ENCODE results near the gene CREG2. TPM values are rescaled to one million over a fixed set of nuclear protein-coding genes. Genes with fewer than 3 reads are reported as not detected.
A peak's percentile ranks its signal among the peaks of the same experiment; 100 is the strongest.
"Not testable (repeated sequence)": the region's sequence is repeated elsewhere in the genome, so short reads cannot be mapped to it uniquely, and the experiment has no call there.

Gene CREG2
- total RNA-seq, 4 donors from 2014 or later: under 0.01 to 0.16 TPM; not detected in 2

DNA sequence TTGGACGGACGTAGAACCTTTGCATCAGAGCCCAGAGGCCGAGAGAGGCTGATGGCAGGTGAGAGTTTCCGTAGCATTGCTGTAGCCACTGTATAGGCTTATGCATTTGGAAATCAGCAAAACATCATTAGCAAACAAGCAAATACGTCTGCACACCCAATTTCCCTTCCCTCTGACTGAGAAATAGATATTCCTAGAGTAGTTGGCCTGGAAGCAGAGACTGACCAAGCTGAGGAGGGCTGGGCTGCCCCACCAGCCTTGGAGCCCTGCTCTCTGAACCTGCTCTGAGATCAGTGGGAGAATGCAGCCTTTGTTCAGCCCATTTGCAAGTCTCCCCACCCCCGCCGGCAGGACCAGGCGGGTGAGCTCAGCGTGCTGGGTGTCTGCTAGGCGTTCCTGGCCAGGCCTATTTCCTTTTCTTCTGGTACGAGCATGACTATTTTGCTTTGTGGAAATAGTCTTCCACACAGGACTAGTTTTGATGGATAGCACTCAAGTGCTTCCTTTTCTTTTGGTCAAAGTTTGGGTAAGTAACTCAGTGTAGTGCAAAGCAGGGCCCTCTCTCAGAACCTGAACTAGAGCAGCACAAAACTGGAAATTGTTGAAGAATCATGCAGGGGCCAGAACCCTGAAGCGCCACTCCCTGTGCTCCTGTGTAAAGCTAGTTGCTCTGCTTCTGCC, 56.9 kb downstream of the CREG2 start:
- Histone ChIP-seq H3K9me3 (no peaks in the 10 kb centered on the region), H3K27me3 (no peaks in the 10 kb centered on the region), H3K27ac (peak overlapping the region; percentile 32 to 75 (median 68)), H3K36me3 (no peaks in the 10 kb centered on the region), H3K4me3 (no peak overlapping the region), H3K4me1 (peaks cover 4 to 38% (median 32%) of the 10 kb centered on the region in 4 donors)
- 47 to 77% methylated on average over 5 to 12 of the region's 12 CpGs for WGBS, 2 donors (ENCODE audit: low coverage in 1 of 2)
- in situ Hi-C loops (cut with MboI; ENCODE audit: low pct_ligation_motif_present in 1 of 4, low pct_unique_long_range_greater_than_20kb in 1 of 4, low sequenced_read_pairs in 3 of 4) (no loop called here), intact Hi-C loops (cut with DNase I; ENCODE audit: low total_unique reads) (no loop called here)
- DNase-seq: peak; percentile 68
- TF ChIP-seq POLR2AphosphoS5 (IDR thresholded peaks at IDR 0.05) (no peak), EP300 (IDR thresholded peaks at IDR 0.05; ENCODE audit: low read depth) (no peak)
- TF ChIP-seq, protein P1, sequence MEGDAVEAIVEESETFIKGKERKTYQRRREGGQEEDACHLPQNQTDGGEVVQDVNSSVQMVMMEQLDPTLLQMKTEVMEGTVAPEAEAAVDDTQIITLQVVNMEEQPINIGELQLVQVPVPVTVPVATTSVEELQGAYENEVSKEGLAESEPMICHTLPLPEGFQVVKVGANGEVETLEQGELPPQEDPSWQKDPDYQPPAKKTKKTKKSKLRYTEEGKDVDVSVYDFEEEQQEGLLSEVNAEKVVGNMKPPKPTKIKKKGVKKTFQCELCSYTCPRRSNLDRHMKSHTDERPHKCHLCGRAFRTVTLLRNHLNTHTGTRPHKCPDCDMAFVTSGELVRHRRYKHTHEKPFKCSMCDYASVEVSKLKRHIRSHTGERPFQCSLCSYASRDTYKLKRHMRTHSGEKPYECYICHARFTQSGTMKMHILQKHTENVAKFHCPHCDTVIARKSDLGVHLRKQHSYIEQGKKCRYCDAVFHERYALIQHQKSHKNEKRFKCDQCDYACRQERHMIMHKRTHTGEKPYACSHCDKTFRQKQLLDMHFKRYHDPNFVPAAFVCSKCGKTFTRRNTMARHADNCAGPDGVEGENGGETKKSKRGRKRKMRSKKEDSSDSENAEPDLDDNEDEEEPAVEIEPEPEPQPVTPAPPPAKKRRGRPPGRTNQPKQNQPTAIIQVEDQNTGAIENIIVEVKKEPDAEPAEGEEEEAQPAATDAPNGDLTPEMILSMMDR (IDR thresholded peaks at IDR 0.05): no peak

DNA sequence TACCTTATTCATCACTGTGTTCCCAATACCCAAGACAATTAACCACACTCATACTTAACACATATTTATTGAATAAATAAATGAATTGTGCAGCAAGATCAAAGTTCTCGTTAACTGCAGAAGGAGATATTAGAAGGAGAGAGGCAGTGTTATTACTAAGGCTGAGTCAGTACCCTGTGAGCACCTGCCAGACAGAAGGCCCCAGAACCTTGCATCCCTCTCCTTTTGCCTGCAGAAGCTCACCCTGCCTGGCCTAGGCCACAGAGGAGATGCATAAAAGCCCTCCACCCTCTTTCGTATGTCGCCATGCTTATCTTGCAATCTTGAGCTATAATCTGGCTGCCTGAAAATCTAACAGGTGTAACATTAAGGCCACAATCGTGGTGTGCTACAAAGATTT, 58.3 kb downstream of the CREG2 start:
- in situ Hi-C loops (cut with MboI; ENCODE audit: low pct_ligation_motif_present in 1 of 4, low pct_unique_long_range_greater_than_20kb in 1 of 4, low sequenced_read_pairs in 3 of 4): no loop called here
- DNase-seq: no peak
- WGBS, 2 donors (ENCODE audit: low coverage in 1 of 2): 61 to 67% methylated on average over 4 of the region's 4 CpGs

DNA sequence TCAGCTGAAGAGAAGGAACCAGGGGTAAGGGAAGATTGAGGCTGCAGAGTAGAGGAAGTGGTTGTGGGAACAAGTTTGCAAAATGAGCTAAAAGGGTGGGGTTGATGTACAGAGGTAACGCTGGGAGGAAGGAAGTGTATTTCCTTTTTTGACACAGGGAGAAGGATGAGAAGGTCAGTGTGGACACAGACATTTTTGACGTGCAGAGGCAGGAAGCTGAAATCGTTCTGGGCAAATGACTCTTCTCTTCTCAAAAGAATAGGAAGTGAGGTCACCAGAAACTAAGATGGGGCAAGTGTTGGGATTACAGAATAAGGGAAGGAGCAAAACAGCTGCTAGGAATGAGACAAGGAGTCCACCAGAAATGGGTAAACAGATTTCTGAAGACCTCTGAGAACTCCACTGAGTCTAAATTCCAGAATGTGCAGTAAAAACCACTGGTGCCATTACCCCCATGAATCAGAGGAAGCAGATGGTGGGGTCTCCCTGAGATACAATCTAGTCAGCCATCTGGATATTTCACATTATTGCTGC, 58.8 kb downstream of the CREG2 start:
- DNase-seq: peak; percentile 25
- H3K27ac ChIP-seq: peak overlapping the region; percentile 70 to 77 (median 76)
- H3K36me3 ChIP-seq: no peaks in the 10 kb centered on the region
- no peak overlapping the region for H3K4me3 ChIP-seq
- TF ChIP-seq POLR2AphosphoS5 (IDR thresholded peaks at IDR 0.05): peak in 2 of 3 donors; percentile 7 to 39
- no peak for TF ChIP-seq POLR2A (IDR thresholded peaks at IDR 0.05)
- intact Hi-C loops (cut with DNase I; ENCODE audit: low total_unique reads): no loop called here
- WGBS, 2 donors (ENCODE audit: low coverage in 1 of 2): 0 to 20% methylated on average over 2 to 3 of the region's 3 CpGs
- in situ Hi-C loops (cut with MboI; ENCODE audit: low pct_ligation_motif_present in 1 of 4, low pct_unique_long_range_greater_than_20kb in 1 of 4, low sequenced_read_pairs in 3 of 4): no loop called here
- H3K27me3 ChIP-seq: no peaks in the 10 kb centered on the region
- peaks cover 4 to 42% (median 33%) of the 10 kb centered on the region in 4 donors for H3K4me1 ChIP-seq
- no peaks in the 10 kb centered on the region for H3K9me3 ChIP-seq

More for the DNA sequence above, 58.3 kb downstream of the CREG2 start:
- Histone ChIP-seq H3K27ac (peak overlapping the region; percentile 70 to 77 (median 76)), H3K4me3 (no peak overlapping the region), H3K9me3 (no peaks in the 10 kb centered on the region), H3K36me3 (no peaks in the 10 kb centered on the region), H3K27me3 (no peaks in the 10 kb centered on the region), H3K4me1 (peaks cover 4 to 39% (median 33%) of the 10 kb centered on the region in 4 donors)
- TF ChIP-seq POLR2AphosphoS5 (IDR thresholded peaks at IDR 0.05) (no peak), EP300 (IDR thresholded peaks at IDR 0.05; ENCODE audit: low read depth) (no peak), POLR2A (IDR thresholded peaks at IDR 0.05) (no peak)
- TF ChIP-seq, protein P1 (IDR thresholded peaks at IDR 0.05): no peak
- intact Hi-C loops (cut with DNase I; ENCODE audit: low total_unique reads): no loop called here

DNA sequence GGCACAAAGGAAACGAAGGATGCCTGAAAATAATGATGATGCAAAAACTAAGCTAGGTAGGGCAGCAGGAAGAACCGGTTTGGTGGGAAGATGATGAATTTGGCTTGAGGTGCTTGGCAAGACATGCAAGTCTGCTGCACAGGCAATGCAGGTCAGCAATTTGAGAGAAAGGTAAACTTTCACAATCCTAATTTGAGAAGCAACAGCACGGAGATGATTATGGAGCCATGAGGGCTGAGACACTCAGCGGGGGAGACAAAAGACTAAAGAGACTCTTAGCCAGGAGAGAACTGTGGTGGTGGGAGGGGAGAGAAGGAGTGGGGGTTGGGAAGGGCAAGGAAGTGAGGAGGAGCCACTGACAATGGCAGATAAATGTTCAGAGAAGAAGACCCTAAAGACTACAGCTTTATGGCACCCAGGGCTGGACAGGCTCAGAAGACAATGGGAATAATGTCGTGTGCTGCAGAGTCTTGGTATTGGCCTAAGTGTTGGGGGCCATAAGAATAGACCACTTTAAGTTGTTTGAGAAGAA, 59.4 kb downstream of the CREG2 start:
- Histone ChIP-seq H3K27ac (peak overlapping the region; percentile 70 to 77 (median 76)), H3K27me3 (no peaks in the 10 kb centered on the region), H3K36me3 (no peaks in the 10 kb centered on the region), H3K9me3 (no peaks in the 10 kb centered on the region), H3K4me3 (no peak overlapping the region), H3K4me1 (peaks cover 4 to 42% (median 33%) of the 10 kb centered on the region in 4 donors)
- intact Hi-C loops (cut with DNase I; ENCODE audit: low total_unique reads) (no loop called here), in situ Hi-C loops (cut with MboI; ENCODE audit: low pct_ligation_motif_present in 1 of 4, low pct_unique_long_range_greater_than_20kb in 1 of 4, low sequenced_read_pairs in 3 of 4) (no loop called here)
- TF ChIP-seq POLR2AphosphoS5 (IDR thresholded peaks at IDR 0.05): peak in 1 of 3 donors; percentile 68
- no peak for TF ChIP-seq POLR2A (IDR thresholded peaks at IDR 0.05)
- peak; percentile 72 for DNase-seq
- 27 to 36% methylated on average over 5 of the region's 5 CpGs for WGBS, 2 donors (ENCODE audit: low coverage in 1 of 2)

DNA sequence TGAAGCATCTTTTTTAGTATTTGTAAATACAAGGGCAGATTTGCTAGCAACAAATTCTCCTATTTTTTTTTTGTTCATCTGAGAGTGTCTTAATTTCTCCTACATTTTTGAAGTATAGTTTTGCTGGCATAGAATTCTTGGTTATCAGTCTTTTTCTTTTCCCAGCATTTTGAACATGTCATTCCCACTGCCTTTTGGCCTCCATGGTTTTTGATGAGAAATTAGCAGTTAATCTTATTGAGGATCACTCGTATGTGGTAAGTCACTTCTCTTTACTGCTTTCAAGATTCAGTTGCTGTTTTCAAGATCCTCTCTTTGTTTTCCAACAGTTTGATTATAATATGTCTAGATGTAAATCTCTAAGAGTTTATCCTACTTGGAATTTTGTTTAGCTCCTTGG, 61.9 kb downstream of the CREG2 start:
- DNase-seq: no peak
- Histone ChIP-seq H3K27ac (no peak overlapping the region), H3K27me3 (no peaks in the 10 kb centered on the region), H3K4me1 (peaks cover 4 to 34% (median 27%) of the 10 kb centered on the region in 4 donors), H3K9me3 (no peaks in the 10 kb centered on the region), H3K36me3 (no peaks in the 10 kb centered on the region), H3K4me3 (no peak overlapping the region)
- in situ Hi-C loops (cut with MboI; ENCODE audit: low pct_ligation_motif_present in 1 of 4, low pct_unique_long_range_greater_than_20kb in 1 of 4, low sequenced_read_pairs in 3 of 4): no loop called here
- WGBS, 2 donors (ENCODE audit: low coverage in 1 of 2): 80 to 85% methylated on average over 1 of the region's 1 CpG
- TF ChIP-seq, protein P1 (IDR thresholded peaks at IDR 0.05): no peak
- TF ChIP-seq EP300 (IDR thresholded peaks at IDR 0.05; ENCODE audit: low read depth) (no peak), POLR2A (IDR thresholded peaks at IDR 0.05) (no peak)
- intact Hi-C loops (cut with DNase I; ENCODE audit: low total_unique reads): no loop called here

DNA sequence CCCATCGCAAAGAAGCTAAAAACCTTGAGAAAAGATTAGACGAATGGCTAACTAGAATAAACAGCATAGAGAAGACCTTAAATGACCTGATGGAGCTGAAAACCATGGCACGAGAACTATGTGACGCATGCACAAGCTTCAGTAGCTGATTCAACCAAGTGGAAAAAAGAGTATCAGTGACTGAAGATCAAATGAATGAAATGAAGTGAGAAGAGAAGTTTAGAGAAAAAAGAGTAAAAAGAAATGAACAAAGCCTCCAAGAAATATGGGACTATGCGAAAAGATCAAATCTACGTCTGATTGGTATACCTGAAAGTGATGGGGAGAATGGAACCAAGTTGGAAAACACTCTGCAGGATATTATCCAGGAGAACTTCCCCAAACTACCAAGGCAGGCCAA, 70.7 kb downstream of the CREG2 start:
- H3K27ac ChIP-seq; H3K27me3 ChIP-seq; H3K9me3 ChIP-seq; DNase-seq; intact Hi-C loops (cut with DNase I; ENCODE audit: low total_unique reads); H3K4me3 ChIP-seq; H3K36me3 ChIP-seq; H3K4me1 ChIP-seq; in situ Hi-C loops (cut with MboI; ENCODE audit: low pct_ligation_motif_present in 1 of 4, low pct_unique_long_range_greater_than_20kb in 1 of 4, low sequenced_read_pairs in 3 of 4): not testable (repeated sequence)
- 91 to 97% methylated on average over 6 of the region's 6 CpGs for WGBS, 2 donors (ENCODE audit: low coverage in 1 of 2)

Data from transverse colon (tissue), 4 donors.